Ishikawa (cell line): ENCODE data around the gene PFDN2.

ENCODE experiments used
- CEBPB ChIP-seq: IDR thresholded peaks from 2 replicates; pipeline ENCODE4 v1.6.1; 2012
- CREB1 ChIP-seq: IDR thresholded peaks from 2 replicates; pipeline ENCODE4 v1.6.1; 2012; ENCODE audit warnings: low read depth
- EGR1 ChIP-seq: IDR thresholded peaks from 2 replicates; pipeline ENCODE4 v1.6.1; 2012
- EP300 ChIP-seq: IDR thresholded peaks from 2 replicates; pipeline ENCODE4 v1.6.1; 2012; ENCODE audit warnings: borderline replicate concordance
- FOXM1 ChIP-seq: IDR thresholded peaks from 2 replicates; pipeline ENCODE4 v1.6.1; 2012; ENCODE audit warnings: low read depth, borderline replicate concordance
- MAX ChIP-seq: IDR thresholded peaks from 2 replicates; pipeline ENCODE4 v1.6.1; 2012
- NFIC ChIP-seq: IDR thresholded peaks from 2 replicates; pipeline ENCODE4 v1.6.1; 2012
- RAD21 ChIP-seq: IDR thresholded peaks from 2 replicates; pipeline ENCODE4 v1.6.1; 2012; ENCODE audit warnings: low read depth
- TAF1 ChIP-seq: IDR thresholded peaks from 2 replicates; pipeline ENCODE4 v1.6.1; 2012; ENCODE audit warnings: low read depth, mild to moderate bottlenecking
- TCF12 ChIP-seq: IDR thresholded peaks from 2 replicates; pipeline ENCODE4 v1.6.1; 2012; ENCODE audit warnings: low read depth
- TEAD4 ChIP-seq: IDR thresholded peaks from 2 replicates; pipeline ENCODE4 v1.6.1; 2012
- YY1 ChIP-seq: IDR thresholded peaks from 2 replicates; pipeline ENCODE4 v1.6.1; 2012; ENCODE audit warnings: low read depth
- ZBTB7A ChIP-seq: IDR thresholded peaks from 2 replicates; pipeline ENCODE4 v1.6.1; 2012; ENCODE audit warnings: low read depth
- TF ChIP-seq, protein P1 (sequence below): IDR thresholded peaks from 2 replicates; pipeline ENCODE4 v1.6.1; 2012
- TF ChIP-seq, protein P2 (sequence below): IDR thresholded peaks from 2 replicates; pipeline ENCODE4 v1.6.1; 2012; ENCODE audit warnings: low read depth, mild to moderate bottlenecking

PFDN2 gene

GRCh38 chr1:161164901-161165610 lies 47.2 kb upstream of the PFDN2 start:
- TF ChIP-seq YY1 = no peak
- no peak for TF ChIP-seq EGR1
- TF ChIP-seq, protein P1, sequence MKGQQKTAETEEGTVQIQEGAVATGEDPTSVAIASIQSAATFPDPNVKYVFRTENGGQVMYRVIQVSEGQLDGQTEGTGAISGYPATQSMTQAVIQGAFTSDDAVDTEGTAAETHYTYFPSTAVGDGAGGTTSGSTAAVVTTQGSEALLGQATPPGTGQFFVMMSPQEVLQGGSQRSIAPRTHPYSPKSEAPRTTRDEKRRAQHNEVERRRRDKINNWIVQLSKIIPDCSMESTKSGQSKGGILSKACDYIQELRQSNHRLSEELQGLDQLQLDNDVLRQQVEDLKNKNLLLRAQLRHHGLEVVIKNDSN = no peak
- TF ChIP-seq CEBPB = no peak
- no peak for TF ChIP-seq ZBTB7A
- no peak for TF ChIP-seq TAF1
- no peak for TF ChIP-seq EP300

- TF ChIP-seq NFIC = no peak
- TF ChIP-seq, protein P2, sequence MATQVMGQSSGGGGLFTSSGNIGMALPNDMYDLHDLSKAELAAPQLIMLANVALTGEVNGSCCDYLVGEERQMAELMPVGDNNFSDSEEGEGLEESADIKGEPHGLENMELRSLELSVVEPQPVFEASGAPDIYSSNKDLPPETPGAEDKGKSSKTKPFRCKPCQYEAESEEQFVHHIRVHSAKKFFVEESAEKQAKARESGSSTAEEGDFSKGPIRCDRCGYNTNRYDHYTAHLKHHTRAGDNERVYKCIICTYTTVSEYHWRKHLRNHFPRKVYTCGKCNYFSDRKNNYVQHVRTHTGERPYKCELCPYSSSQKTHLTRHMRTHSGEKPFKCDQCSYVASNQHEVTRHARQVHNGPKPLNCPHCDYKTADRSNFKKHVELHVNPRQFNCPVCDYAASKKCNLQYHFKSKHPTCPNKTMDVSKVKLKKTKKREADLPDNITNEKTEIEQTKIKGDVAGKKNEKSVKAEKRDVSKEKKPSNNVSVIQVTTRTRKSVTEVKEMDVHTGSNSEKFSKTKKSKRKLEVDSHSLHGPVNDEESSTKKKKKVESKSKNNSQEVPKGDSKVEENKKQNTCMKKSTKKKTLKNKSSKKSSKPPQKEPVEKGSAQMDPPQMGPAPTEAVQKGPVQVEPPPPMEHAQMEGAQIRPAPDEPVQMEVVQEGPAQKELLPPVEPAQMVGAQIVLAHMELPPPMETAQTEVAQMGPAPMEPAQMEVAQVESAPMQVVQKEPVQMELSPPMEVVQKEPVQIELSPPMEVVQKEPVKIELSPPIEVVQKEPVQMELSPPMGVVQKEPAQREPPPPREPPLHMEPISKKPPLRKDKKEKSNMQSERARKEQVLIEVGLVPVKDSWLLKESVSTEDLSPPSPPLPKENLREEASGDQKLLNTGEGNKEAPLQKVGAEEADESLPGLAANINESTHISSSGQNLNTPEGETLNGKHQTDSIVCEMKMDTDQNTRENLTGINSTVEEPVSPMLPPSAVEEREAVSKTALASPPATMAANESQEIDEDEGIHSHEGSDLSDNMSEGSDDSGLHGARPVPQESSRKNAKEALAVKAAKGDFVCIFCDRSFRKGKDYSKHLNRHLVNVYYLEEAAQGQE = no peak
- TF ChIP-seq MAX = no peak
- no peak for TF ChIP-seq EP300
- TF ChIP-seq EGR1 = no peak
- no peak for TF ChIP-seq CEBPB
- TF ChIP-seq TEAD4 = no peak
- TF ChIP-seq TCF12 = no peak
- no peak for TF ChIP-seq CREB1
- TF ChIP-seq TAF1 = no peak
- no peak for TF ChIP-seq FOXM1
- no peak for TF ChIP-seq ZBTB7A
- TF ChIP-seq, protein P1 = no peak
- no peak for TF ChIP-seq YY1
- no peak for TF ChIP-seq RAD21
Observed at GRCh38 chr1:161163793-161164192, 46.0 kb upstream of the PFDN2 start.

DNA sequence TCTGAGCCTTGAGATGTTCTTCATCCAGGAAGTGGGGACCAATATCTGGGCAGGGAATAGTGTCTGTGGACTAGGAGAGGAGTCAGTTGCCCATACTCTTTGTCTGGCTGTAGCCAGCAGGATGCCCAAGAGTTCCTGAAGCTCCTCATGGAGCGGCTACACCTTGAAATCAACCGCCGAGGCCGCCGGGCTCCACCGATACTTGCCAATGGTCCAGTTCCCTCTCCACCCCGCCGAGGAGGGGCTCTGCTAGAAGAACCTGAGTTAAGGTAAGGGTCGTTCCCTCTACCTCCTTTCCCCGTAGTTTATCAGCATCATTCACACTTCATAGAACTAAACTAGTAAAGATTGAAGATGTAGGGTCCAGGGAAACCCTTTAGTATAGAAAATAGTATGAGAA lies 45.0 kb upstream of the PFDN2 start:
- TF ChIP-seq TCF12 (no peak), CREB1 (no peak), MAX (no peak), EGR1 (no peak), NFIC (no peak), CEBPB (no peak), YY1 (no peak), ZBTB7A (no peak), FOXM1 (no peak)
- TF ChIP-seq, protein P1 = no peak
- TF ChIP-seq, protein P2 = no peak

GRCh38 chr1:161162052-161162451 lies 44.2 kb upstream of the PFDN2 start:
- TF ChIP-seq MAX (no peak), CEBPB (no peak), EGR1 (no peak), TEAD4 (no peak), RAD21 (no peak), CREB1 (no peak), TCF12 (no peak), ZBTB7A (no peak), YY1 (no peak)
- TF ChIP-seq, protein P1 = no peak

DNA sequence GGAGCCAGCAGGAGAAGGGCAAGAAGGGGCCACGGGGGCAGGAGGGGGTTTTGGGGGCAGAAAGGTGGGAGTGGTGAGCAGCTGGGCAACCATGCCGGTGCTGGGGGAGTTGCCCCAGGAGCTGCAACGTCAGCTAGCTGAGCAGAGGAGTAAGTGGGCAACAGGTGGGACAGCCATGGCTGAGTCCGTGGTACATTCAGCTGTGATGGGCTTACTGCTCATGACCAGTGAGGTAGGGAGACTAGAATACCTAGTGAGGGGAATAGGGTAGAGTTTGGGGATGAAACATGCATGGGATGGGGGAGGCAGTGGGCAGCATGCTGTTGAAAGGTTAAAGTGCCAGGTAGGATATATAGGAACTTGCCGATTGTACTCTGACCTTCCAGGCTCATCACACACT lies 43.8 kb upstream of the PFDN2 start:
- TF ChIP-seq EP300 (no peak), CEBPB (no peak), EGR1 (no peak), CREB1 (no peak), TEAD4 (no peak), TAF1 (no peak), FOXM1 (no peak), ZBTB7A (no peak), TCF12 (no peak), YY1 (no peak), NFIC (no peak), RAD21 (no peak), MAX (no peak)
- TF ChIP-seq, protein P1 = no peak
- TF ChIP-seq, protein P2 = no peak
